ENCODE measurements around the gene ZNF597. TPM values are rescaled to one million over a fixed set of nuclear protein-coding genes. Genes with fewer than 3 reads are reported as not detected.
"Not testable (repeated sequence)": the region's sequence is repeated elsewhere in the genome, so short reads cannot be mapped to it uniquely, and the experiment has no call there.

Gene ZNF597
- polyA plus RNA-seq, 1 donor, result 4.6 TPM

GRCh38 chr16:3476409-3476808, 33.1 kb upstream of the ZNF597 start:
- DNase-seq, result no peak

GRCh38 chr16:3475604-3476375, 32.5 kb upstream of the ZNF597 start:
- DNase-seq, result no peak

- not testable (repeated sequence) for DNase-seq
These were observed 31.6 kb upstream of the ZNF597 start for GRCh38 chr16:3474870-3475269.

- DNase-seq, result no peak
These were observed 31.0 kb upstream of the ZNF597 start for GRCh38 chr16:3474136-3474779.

- not testable (repeated sequence) for DNase-seq
These were observed 30.3 kb upstream of the ZNF597 start for GRCh38 chr16:3473596-3473943.

- no peak for DNase-seq
These were observed 29.7 kb upstream of the ZNF597 start for GRCh38 chr16:3472878-3473595.

GRCh38 chr16:3471518-3472176, 28.3 kb upstream of the ZNF597 start:
- no peak for DNase-seq

GRCh38 chr16:3470723-3471122, 27.4 kb upstream of the ZNF597 start:
- no peak for DNase-seq

GRCh38 chr16:3469736-3470135, 26.4 kb upstream of the ZNF597 start:
- DNase-seq, result no peak

- no peak for DNase-seq
These were observed 25.2 kb upstream of the ZNF597 start for GRCh38 chr16:3468501-3468900.

GRCh38 chr16:3467921-3468320, 24.6 kb upstream of the ZNF597 start:
- DNase-seq, result no peak

GRCh38 chr16:3467182-3467581, 23.9 kb upstream of the ZNF597 start:
- no peak for DNase-seq

GRCh38 chr16:3465911-3466584, 22.7 kb upstream of the ZNF597 start:
- no peak for DNase-seq

- no peak for DNase-seq
These were observed 22.0 kb upstream of the ZNF597 start for GRCh38 chr16:3465301-3465700.

GRCh38 chr16:3461151-3461550, 17.8 kb upstream of the ZNF597 start:
- no peak for DNase-seq

GRCh38 chr16:3460585-3460984, 17.3 kb upstream of the ZNF597 start:
- DNase-seq, result no peak

GRCh38 chr16:3460121-3460520, 16.8 kb upstream of the ZNF597 start:
- DNase-seq, result no peak

- no peak for DNase-seq
These were observed 16.2 kb upstream of the ZNF597 start for GRCh38 chr16:3459401-3460090.

GRCh38 chr16:3458852-3459361, 15.6 kb upstream of the ZNF597 start:
- peak; percentile 62 for DNase-seq

GRCh38 chr16:3458278-3458851, 15.1 kb upstream of the ZNF597 start:
- DNase-seq, result no peak
